NCI-H2171 treated with DMSO at 0.1 percent for 48 hours (cell line): Measurements from ENCODE around the gene CGB8.
"Not testable (repeated sequence)": the region's sequence is repeated elsewhere in the genome, so short reads cannot be mapped to it uniquely, and the experiment has no call there.

Experiments used
- DNase-seq: peaks from one replicate; lab custom pipeline; 2025; lab: John Stamatoyannopoulos, UW

CGB8 gene

GRCh38 chr19:49049011-49049410 lies at the start of gene CGB8:
CGB8 (minus strand) TSS chr19:49049111; CDS start chr19:49048739, 372 bp downstream.
- DNase-seq: not testable (repeated sequence)

GRCh38 chr19:49097453-49098288 lies 48.8 kb upstream of the CGB8 start:
- DNase-seq: peak; percentile 72

GRCh38 chr19:49094505-49095482 lies 45.9 kb upstream of the CGB8 start:
- no peak for DNase-seq

GRCh38 chr19:49092686-49093085 lies 43.8 kb upstream of the CGB8 start:
- no peak for DNase-seq

- DNase-seq: no peak
Measured at GRCh38 chr19:49091391-49092038, 42.6 kb upstream of the CGB8 start.

- no peak for DNase-seq
Measured at GRCh38 chr19:49086296-49086695, 37.4 kb upstream of the CGB8 start.

GRCh38 chr19:49085868-49086232 lies 36.9 kb upstream of the CGB8 start:
- DNase-seq: no peak

GRCh38 chr19:49085020-49085867 lies 36.3 kb upstream of the CGB8 start, which contains the start of gene SNRNP70:
SNRNP70 (plus strand) TSS chr19:49085451; CDS start chr19:49086415, 964 bp downstream.
- peak; percentile 99 for DNase-seq

GRCh38 chr19:49084206-49085019 lies 35.5 kb upstream of the CGB8 start:
- DNase-seq: no peak

- no peak for DNase-seq
Measured at GRCh38 chr19:49081273-49081672, 32.4 kb upstream of the CGB8 start.

GRCh38 chr19:49080392-49080791 lies 31.5 kb upstream of the CGB8 start:
- DNase-seq: no peak

- DNase-seq: not testable (repeated sequence)
Measured at GRCh38 chr19:49074869-49075268, 26.0 kb upstream of the CGB8 start.

- peak; percentile 20 for DNase-seq
Measured at GRCh38 chr19:49073514-49074378, 24.8 kb upstream of the CGB8 start.

GRCh38 chr19:49071860-49072547 lies 23.1 kb upstream of the CGB8 start:
- peak; percentile 11 for DNase-seq

GRCh38 chr19:49070416-49070815 lies 21.5 kb upstream of the CGB8 start:
- no peak for DNase-seq

- DNase-seq: no peak
Measured at GRCh38 chr19:49069026-49069425, 20.1 kb upstream of the CGB8 start.

- peak; percentile 74 for DNase-seq
Measured at GRCh38 chr19:49067554-49067953, 18.6 kb upstream of the CGB8 start.

- no peak for DNase-seq
Measured at GRCh38 chr19:49065905-49066512, 17.1 kb upstream of the CGB8 start.
